Trophoblast cell (in vitro differentiated cells and primary cell): Measurements from ENCODE around the gene SMIM44.
A peak's percentile ranks its signal among the peaks of the same experiment; 100 is the strongest.

ENCODE experiments used
- DNase-seq, 2 donors: peaks; one replicate each; pipeline ENCODE4 v3.0.0-alpha.2; 2016
- H2AFZ ChIP-seq: 2 replicates; pipeline ENCODE4 v1.6.1; 2013; ENCODE audit warnings: low read length, moderate library complexity, mild to moderate bottlenecking; ENCODE audit not compliant: insufficient read depth, poor library complexity
- H2AK5ac ChIP-seq: 2 replicates; pipeline ENCODE4 v1.6.1; 2013; ENCODE audit warnings: mild to moderate bottlenecking, low read length
- H2BK120ac ChIP-seq: 2 replicates; pipeline ENCODE4 v1.6.1; 2013; ENCODE audit warnings: low read length, mild to moderate bottlenecking, moderate library complexity; ENCODE audit not compliant: insufficient read depth, poor library complexity
- H2BK12ac ChIP-seq: 2 replicates; pipeline ENCODE4 v1.6.1; 2013; ENCODE audit warnings: mild to moderate bottlenecking, low read length, moderate library complexity
- H2BK5ac ChIP-seq: 2 replicates; pipeline ENCODE4 v1.6.1; 2013; ENCODE audit warnings: low read length, low read depth, moderate library complexity, mild to moderate bottlenecking; ENCODE audit not compliant: poor library complexity
- H3K14ac ChIP-seq: 2 replicates; pipeline ENCODE4 v1.6.1; 2013; ENCODE audit warnings: mild to moderate bottlenecking, low read length
- H3K18ac ChIP-seq: 2 replicates; pipeline ENCODE4 v1.6.1; 2013; ENCODE audit warnings: mild to moderate bottlenecking, low read length
- H3K23ac ChIP-seq: 2 replicates; pipeline ENCODE4 v1.6.1; 2013; ENCODE audit warnings: low read length
- H3K27ac ChIP-seq: 2 replicates; pipeline ENCODE4 v1.5.1; 2013; ENCODE audit warnings: low read depth, mild to moderate bottlenecking, inconsistent platforms, low read length, moderate library complexity
- H3K27me3 ChIP-seq: 2 replicates; pipeline ENCODE4 v1.6.1; 2013; ENCODE audit warnings: inconsistent platforms, mild to moderate bottlenecking, low read length, moderate library complexity; ENCODE audit not compliant: insufficient read depth
- H3K36me3 ChIP-seq, 2 experiments: 1 replicate in 1 of 2; 2 replicates in 1 of 2; pipeline ENCODE4 v1.6.1; 2013; ENCODE audit warnings: low read length in 2 of 2, mild to moderate bottlenecking in 2 of 2, moderate library complexity in 1 of 2; ENCODE audit not compliant: insufficient read depth in 2 of 2, control insufficient read depth in 1 of 2
- H3K4ac ChIP-seq: 2 replicates; pipeline ENCODE4 v1.6.1; 2013; ENCODE audit warnings: low read depth, mild to moderate bottlenecking, low read length, moderate library complexity
- H3K4me1 ChIP-seq, 2 experiments: 1 replicate in 1 of 2; 2 replicates in 1 of 2; pipeline ENCODE4 v1.6.1; 2013; ENCODE audit warnings: low read length in 2 of 2, mild to moderate bottlenecking in 2 of 2, moderate library complexity in 1 of 2; ENCODE audit not compliant: insufficient read depth in 2 of 2, control insufficient read depth in 1 of 2
- H3K4me2 ChIP-seq: 2 replicates; pipeline ENCODE4 v1.6.1; 2013; ENCODE audit warnings: inconsistent platforms, mild to moderate bottlenecking, low read length, moderate library complexity
- H3K4me3 ChIP-seq: 2 replicates; pipeline ENCODE4 v1.5.1; 2013; ENCODE audit warnings: mild to moderate bottlenecking, low read depth, low read length, inconsistent platforms
- H3K79me1 ChIP-seq: one replicate; pipeline ENCODE4 v1.6.1; 2013; ENCODE audit warnings: low read length
- H3K79me2 ChIP-seq: 2 replicates; pipeline ENCODE4 v1.6.1; 2013; ENCODE audit warnings: low read length, mild to moderate bottlenecking; ENCODE audit not compliant: control insufficient read depth, insufficient read depth, poor library complexity
- H3K9ac ChIP-seq: 2 replicates; pipeline ENCODE4 v1.6.1; 2013; ENCODE audit warnings: mild to moderate bottlenecking, low read length
- H3K9me3 ChIP-seq: 2 replicates; pipeline ENCODE4 v1.6.1; 2013; ENCODE audit warnings: low read depth, mild to moderate bottlenecking, control low read depth, inconsistent platforms, low read length; ENCODE audit not compliant: insufficient read depth
- H4K12ac ChIP-seq: 2 replicates; pipeline ENCODE4 v1.6.1; 2013; ENCODE audit warnings: low read depth, mild to moderate bottlenecking, low read length, moderate library complexity
- H4K8ac ChIP-seq: 2 replicates; pipeline ENCODE4 v1.6.1; 2013; ENCODE audit warnings: low read depth, mild to moderate bottlenecking, low read length, moderate library complexity
- H4K91ac ChIP-seq: one replicate; pipeline ENCODE4 v1.6.1; 2013; ENCODE audit warnings: low read depth, mild to moderate bottlenecking, low read length, moderate library complexity
- WGBS: extraction: QIAGEN DNeasy Blood & Tissue Kit; methylation state at CpG from one replicate; pipeline ENCODE4 v1.1.7; 2013; ENCODE audit warnings: missing lambda C conversion rate; ENCODE audit not compliant: insufficient read length, insufficient coverage; ENCODE audit errors: extremely low coverage; 5-methylcytosine and 5-hydroxymethylcytosine counted together

SMIM44 gene

DNA sequence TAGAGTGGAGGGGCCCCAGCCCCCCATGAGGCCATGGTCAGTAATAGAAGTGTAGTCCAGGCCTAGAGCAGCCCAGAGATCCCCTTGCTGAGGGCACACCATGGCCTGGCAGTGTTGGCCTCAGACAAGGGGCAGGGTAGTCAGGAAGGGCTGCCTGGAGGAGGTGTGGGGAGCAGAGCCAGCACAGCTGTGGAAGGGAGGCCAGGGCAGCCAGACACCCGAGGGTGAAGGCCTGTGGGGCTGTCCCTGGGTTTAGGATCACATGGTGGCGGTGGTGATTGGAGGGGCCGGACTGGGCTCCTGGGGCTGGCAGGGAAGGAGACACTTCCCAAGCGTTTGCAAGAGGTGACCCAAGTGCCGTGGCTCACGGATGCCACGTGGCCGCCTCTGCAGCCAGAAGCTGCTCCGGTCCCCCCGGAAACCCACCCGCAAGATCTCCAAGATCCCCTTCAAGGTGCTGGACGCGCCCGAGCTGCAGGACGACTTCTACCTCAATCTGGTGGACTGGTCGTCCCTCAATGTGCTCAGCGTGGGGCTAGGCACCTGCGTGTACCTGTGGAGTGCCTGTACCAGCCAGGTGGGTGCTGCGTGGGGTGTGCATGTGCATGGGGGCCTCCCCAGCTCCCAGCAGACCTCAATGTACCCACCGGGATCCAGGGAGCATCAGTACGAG lies 44.1 kb upstream of the SMIM44 start:
- H3K27ac ChIP-seq: no peak overlapping the region
- no peak overlapping the region for H2BK120ac ChIP-seq
- H2BK5ac ChIP-seq: no peak overlapping the region
- no peaks in the 10 kb centered on the region for H3K4me1 ChIP-seq
- H3K27me3 ChIP-seq: no peaks in the 10 kb centered on the region
- no peak overlapping the region for H3K9ac ChIP-seq
- H4K91ac ChIP-seq: no peak overlapping the region
- no peaks in the 10 kb centered on the region for H3K79me2 ChIP-seq
- no peak overlapping the region for H4K8ac ChIP-seq
- no peak overlapping the region for H2AFZ ChIP-seq
- H3K4ac ChIP-seq: no peak overlapping the region
- no peak overlapping the region for H3K4me2 ChIP-seq
- no peak overlapping the region for H3K4me3 ChIP-seq
- WGBS: no CpG with 5 or more reads among the region's 21 CpGs
- H2AK5ac ChIP-seq: no peak overlapping the region
- H4K12ac ChIP-seq: no peak overlapping the region
- no peak overlapping the region for H3K23ac ChIP-seq
- H3K79me1 ChIP-seq: no peaks in the 10 kb centered on the region
- no peaks in the 10 kb centered on the region for H3K9me3 ChIP-seq
- H3K14ac ChIP-seq: no peak overlapping the region
- no peak for DNase-seq
- H3K18ac ChIP-seq: peak overlapping the region; percentile 16
- no peak overlapping the region for H2BK12ac ChIP-seq
- H3K36me3 ChIP-seq: peaks cover 82 to 89% of the 10 kb centered on the region in 2 experiments

DNA sequence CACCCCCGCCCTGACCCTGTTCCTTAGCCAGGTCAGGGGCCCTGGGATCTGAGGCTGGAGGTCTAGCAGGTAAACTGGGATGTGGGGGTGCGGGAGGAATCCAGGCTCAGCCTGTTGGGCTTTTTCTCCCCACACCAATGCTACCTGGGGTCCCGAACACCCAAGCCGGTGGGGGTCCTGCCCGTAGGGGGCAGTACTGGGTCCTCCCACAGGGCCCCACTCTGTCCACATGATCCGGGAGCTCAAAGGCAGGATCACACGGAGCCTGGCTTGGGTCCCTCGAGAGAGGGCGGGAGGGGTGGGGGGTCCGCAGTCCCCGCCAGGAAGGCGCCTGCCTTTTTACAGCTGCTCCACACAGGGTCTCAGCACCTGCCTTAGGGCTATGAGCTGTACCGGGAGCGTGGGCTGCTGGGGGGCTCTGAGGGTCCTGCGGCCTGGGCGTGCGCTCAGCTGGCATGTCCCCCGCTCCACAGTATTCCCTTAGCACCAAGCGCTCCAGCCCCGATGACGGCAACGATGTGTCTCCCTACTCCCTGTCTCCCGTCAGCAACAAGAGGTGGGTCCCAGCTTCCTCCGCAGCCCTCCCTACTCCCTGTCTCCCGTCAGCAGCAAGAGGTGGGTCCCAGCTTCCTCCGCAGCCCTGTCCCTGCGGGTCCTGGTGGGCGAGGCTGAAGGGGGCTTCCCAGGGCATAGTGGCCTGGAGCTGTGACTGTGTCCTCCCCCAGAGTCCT lies 43.4 kb upstream of the SMIM44 start:
- Histone ChIP-seq H3K23ac (no peak overlapping the region), H2BK120ac (no peak overlapping the region), H4K8ac (no peak overlapping the region), H3K9me3 (no peaks in the 10 kb centered on the region), H2AK5ac (no peak overlapping the region), H3K4me2 (no peak overlapping the region), H3K36me3 (peaks cover 81 to 88% of the 10 kb centered on the region in 2 experiments), H2BK5ac (no peak overlapping the region), H2BK12ac (no peak overlapping the region), H3K4me1 (peaks cover 0 to 3% of the 10 kb centered on the region in 2 experiments), H3K27ac (no peak overlapping the region), H3K27me3 (no peaks in the 10 kb centered on the region), H2AFZ (no peak overlapping the region), H3K79me1 (no peaks in the 10 kb centered on the region), H3K4ac (no peak overlapping the region), H4K12ac (no peak overlapping the region), H4K91ac (no peak overlapping the region), H3K14ac (no peak overlapping the region), H3K9ac (no peak overlapping the region), H3K4me3 (no peak overlapping the region), H3K79me2 (peaks cover 5% of the 10 kb centered on the region), H3K18ac (peak overlapping the region; percentile 16)
- no CpG with 5 or more reads among the region's 28 CpGs for WGBS
- no peak for DNase-seq

DNA sequence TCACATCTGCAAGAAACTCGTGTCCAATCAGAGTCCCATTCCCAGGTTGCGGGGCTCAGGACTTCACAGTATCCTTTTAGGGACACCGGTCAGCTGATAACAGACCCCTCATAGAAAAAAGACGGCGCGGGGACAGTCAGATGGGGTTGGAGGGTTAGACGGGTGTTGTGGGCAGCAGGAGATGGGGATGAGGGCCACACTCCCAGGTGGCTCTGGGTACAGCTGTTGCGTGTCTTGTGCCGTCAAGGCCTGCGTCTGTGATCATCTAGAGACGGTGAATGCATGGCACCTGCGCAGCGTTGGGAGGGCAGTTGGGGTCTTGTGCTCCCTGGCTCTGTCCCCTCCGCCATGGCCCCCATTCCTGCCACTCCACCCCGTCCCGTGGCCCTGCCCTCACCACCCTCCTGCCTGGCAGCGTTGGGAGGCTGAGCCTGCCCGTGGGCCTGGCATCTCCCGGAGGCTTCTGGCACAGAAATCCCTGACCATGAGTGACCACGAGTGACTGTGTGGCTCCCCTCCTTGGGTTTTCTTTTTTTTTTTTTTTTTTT lies 41.7 kb upstream of the SMIM44 start:
- WGBS: no CpG with 5 or more reads among the region's 20 CpGs
- Histone ChIP-seq H3K27me3 (no peaks in the 10 kb centered on the region), H3K79me1 (peaks cover 4% of the 10 kb centered on the region), H3K4me2 (no peak overlapping the region), H3K27ac (no peak overlapping the region), H4K91ac (no peak overlapping the region), H2BK120ac (no peak overlapping the region), H2AK5ac (no peak overlapping the region), H2BK5ac (no peak overlapping the region), H3K36me3 (peaks cover 65 to 75% of the 10 kb centered on the region in 2 experiments), H2AFZ (no peak overlapping the region), H4K12ac (no peak overlapping the region), H4K8ac (no peak overlapping the region), H3K9ac (no peak overlapping the region), H3K79me2 (peaks cover 5% of the 10 kb centered on the region), H3K4me1 (peaks cover 14 to 16% of the 10 kb centered on the region in 2 experiments), H2BK12ac (no peak overlapping the region), H3K18ac (no peak overlapping the region), H3K23ac (no peak overlapping the region), H3K4ac (no peak overlapping the region), H3K9me3 (no peaks in the 10 kb centered on the region), H3K14ac (no peak overlapping the region), H3K4me3 (no peak overlapping the region)
- DNase-seq: no peak

DNA sequence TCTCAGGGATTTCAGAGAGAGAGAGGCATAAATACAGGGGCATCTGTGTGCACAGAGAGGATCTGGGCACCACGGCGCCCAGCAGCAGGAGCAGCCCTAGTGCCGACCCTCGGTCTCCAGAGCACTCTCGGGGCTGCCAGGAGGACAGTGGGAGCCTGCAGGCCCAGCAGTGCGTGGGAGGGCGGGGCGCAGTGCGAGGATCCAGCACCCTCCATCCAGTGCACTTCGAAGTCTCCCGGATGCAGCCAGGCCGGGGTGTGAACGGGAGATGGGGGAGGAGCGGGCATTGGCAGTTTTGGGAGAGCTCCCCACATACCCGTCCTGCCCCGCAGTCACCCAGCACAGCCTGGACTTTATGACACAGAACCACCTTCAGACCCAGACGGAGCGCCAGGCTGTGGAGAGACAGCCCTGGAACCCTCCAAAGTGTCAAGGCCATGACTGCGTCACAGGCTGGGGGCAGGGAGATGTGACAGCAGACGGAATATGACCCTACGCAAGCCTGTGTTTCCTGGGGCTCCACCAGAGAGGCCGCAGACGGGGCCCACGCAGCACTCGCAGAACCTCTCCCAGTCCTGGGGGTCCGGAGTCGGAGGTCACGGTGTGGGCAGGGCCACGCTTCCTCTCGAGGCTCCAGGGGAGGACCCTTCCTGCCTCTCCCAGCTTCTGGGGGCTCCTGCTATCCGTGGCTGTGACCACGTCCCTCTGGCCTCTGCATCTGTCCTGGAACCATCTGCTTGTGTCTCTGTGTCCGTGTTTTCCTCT lies 41.0 kb upstream of the SMIM44 start:
- Histone ChIP-seq H3K9me3 (no peaks in the 10 kb centered on the region), H3K4ac (no peak overlapping the region), H2BK5ac (no peak overlapping the region), H3K79me2 (peaks cover 5% of the 10 kb centered on the region), H3K4me3 (no peak overlapping the region), H3K79me1 (peaks cover 4% of the 10 kb centered on the region), H2BK12ac (no peak overlapping the region), H4K91ac (no peak overlapping the region), H3K27ac (no peak overlapping the region), H3K23ac (no peak overlapping the region), H3K14ac (no peak overlapping the region), H2AK5ac (no peak overlapping the region), H3K4me2 (no peak overlapping the region), H3K18ac (no peak overlapping the region), H3K9ac (no peak overlapping the region), H4K12ac (no peak overlapping the region), H3K4me1 (peaks cover 17 to 23% of the 10 kb centered on the region in 2 experiments), H2BK120ac (no peak overlapping the region), H2AFZ (no peak overlapping the region), H4K8ac (no peak overlapping the region), H3K36me3 (peaks cover 72 to 78% of the 10 kb centered on the region in 2 experiments), H3K27me3 (no peaks in the 10 kb centered on the region)
- no CpG with 5 or more reads among the region's 33 CpGs for WGBS
- DNase-seq: no peak
